Measurements from ENCODE around the gene MESP1. TPM values are rescaled to one million over a fixed set of nuclear protein-coding genes. Genes with fewer than 3 reads are reported as not detected.
A peak's percentile ranks its signal among the peaks of the same experiment; 100 is the strongest.

Gene MESP1
- total RNA-seq, 1 experiment from 2014 or later, result 6.4 TPM

DNA sequence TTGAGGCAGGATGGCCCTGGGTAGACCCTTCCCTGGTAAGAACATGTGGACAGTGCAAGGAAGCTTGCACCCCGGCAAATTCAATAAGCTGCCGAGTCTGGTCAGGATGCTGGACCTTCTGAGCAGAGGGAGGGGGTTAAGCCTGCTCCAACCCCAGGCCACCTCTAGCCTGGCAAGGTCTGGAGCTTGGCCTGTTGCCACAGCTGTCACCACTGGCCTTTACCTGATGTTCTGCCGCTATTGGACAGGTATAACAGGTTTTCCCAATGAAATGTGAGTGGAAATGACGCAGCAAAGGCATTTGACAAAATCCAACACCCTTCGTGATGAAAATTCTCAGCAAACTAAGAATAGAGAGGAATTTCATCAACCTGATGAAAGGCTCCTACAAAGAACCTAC, 699 bp upstream of the MESP1 start:
- Histone ChIP-seq H3K36me3 (ENCODE audit: control insufficient read depth, insufficient read depth, low read length) (no peaks in the 10 kb centered on the region), H3K27me3 (ENCODE audit: control insufficient read depth, insufficient read depth, low read length) (no peaks in the 10 kb centered on the region), H3K27ac (ENCODE audit: low read length) (peak overlapping the region; percentile 46; the same call in 1 of the 2 replicates), H3K9me3 (ENCODE audit: control insufficient read depth, insufficient read depth, low read depth, low read length) (no peaks in the 10 kb centered on the region), H3K4me1 (ENCODE audit: control insufficient read depth, insufficient read depth, low read length) (peaks cover 19% of the 10 kb centered on the region), H3K4me3 (ENCODE audit: low read depth in 2 of 2, low read length in 2 of 2) (no peak overlapping the region)
- ChIA-PET POLR2A (interaction anchor here (0.5 to 0.6 kb wide), 2 partner anchors 10 to 120 kb away, joined by 4 to 5 read pairs; no protein-coding TSS in a partner anchor), CTCF (interaction anchor here (0.7 kb wide), 1 partner anchor 137 kb away, joined by 3 read pairs; no protein-coding TSS in a partner anchor)
- TF ChIP-seq, protein P1, sequence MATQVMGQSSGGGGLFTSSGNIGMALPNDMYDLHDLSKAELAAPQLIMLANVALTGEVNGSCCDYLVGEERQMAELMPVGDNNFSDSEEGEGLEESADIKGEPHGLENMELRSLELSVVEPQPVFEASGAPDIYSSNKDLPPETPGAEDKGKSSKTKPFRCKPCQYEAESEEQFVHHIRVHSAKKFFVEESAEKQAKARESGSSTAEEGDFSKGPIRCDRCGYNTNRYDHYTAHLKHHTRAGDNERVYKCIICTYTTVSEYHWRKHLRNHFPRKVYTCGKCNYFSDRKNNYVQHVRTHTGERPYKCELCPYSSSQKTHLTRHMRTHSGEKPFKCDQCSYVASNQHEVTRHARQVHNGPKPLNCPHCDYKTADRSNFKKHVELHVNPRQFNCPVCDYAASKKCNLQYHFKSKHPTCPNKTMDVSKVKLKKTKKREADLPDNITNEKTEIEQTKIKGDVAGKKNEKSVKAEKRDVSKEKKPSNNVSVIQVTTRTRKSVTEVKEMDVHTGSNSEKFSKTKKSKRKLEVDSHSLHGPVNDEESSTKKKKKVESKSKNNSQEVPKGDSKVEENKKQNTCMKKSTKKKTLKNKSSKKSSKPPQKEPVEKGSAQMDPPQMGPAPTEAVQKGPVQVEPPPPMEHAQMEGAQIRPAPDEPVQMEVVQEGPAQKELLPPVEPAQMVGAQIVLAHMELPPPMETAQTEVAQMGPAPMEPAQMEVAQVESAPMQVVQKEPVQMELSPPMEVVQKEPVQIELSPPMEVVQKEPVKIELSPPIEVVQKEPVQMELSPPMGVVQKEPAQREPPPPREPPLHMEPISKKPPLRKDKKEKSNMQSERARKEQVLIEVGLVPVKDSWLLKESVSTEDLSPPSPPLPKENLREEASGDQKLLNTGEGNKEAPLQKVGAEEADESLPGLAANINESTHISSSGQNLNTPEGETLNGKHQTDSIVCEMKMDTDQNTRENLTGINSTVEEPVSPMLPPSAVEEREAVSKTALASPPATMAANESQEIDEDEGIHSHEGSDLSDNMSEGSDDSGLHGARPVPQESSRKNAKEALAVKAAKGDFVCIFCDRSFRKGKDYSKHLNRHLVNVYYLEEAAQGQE (IDR thresholded peaks at IDR 0.05; ENCODE audit: insufficient read depth in 1 of 2, low read depth in 2 of 2, low read length in 1 of 2), result no peak
- TF ChIP-seq, protein P2, sequence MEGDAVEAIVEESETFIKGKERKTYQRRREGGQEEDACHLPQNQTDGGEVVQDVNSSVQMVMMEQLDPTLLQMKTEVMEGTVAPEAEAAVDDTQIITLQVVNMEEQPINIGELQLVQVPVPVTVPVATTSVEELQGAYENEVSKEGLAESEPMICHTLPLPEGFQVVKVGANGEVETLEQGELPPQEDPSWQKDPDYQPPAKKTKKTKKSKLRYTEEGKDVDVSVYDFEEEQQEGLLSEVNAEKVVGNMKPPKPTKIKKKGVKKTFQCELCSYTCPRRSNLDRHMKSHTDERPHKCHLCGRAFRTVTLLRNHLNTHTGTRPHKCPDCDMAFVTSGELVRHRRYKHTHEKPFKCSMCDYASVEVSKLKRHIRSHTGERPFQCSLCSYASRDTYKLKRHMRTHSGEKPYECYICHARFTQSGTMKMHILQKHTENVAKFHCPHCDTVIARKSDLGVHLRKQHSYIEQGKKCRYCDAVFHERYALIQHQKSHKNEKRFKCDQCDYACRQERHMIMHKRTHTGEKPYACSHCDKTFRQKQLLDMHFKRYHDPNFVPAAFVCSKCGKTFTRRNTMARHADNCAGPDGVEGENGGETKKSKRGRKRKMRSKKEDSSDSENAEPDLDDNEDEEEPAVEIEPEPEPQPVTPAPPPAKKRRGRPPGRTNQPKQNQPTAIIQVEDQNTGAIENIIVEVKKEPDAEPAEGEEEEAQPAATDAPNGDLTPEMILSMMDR (IDR thresholded peaks at IDR 0.05), result no peak
- TF ChIP-seq POLR2AphosphoS5 (IDR thresholded peaks at IDR 0.05; ENCODE audit: low read depth, low read length), result no peak
- no peak for TF ChIP-seq TCF7L2 (IDR thresholded peaks at IDR 0.05; ENCODE audit: low read depth, low read length)
- no peak for TF ChIP-seq SIN3A (IDR thresholded peaks at IDR 0.05; ENCODE audit: borderline replicate concordance, insufficient read depth, low read depth, low read length)
- intact Hi-C loops (cut with micrococcal nuclease; ENCODE audit: unreplicated experiment), result no loop called here
- DNase-seq (ENCODE audit: low read depth, low spot score), result no peak
- in situ Hi-C loops (cut with HindIII; ENCODE audit: low pct_unique_long_range_greater_than_20kb, low sequenced_read_pairs), result loop anchor here (10.0 kb wide), 1 partner anchor 123 kb away; no protein-coding TSS in a partner anchor
- BruUV-seq (replicated peaks), result no TSS peak
- no peak for ATAC-seq

DNA sequence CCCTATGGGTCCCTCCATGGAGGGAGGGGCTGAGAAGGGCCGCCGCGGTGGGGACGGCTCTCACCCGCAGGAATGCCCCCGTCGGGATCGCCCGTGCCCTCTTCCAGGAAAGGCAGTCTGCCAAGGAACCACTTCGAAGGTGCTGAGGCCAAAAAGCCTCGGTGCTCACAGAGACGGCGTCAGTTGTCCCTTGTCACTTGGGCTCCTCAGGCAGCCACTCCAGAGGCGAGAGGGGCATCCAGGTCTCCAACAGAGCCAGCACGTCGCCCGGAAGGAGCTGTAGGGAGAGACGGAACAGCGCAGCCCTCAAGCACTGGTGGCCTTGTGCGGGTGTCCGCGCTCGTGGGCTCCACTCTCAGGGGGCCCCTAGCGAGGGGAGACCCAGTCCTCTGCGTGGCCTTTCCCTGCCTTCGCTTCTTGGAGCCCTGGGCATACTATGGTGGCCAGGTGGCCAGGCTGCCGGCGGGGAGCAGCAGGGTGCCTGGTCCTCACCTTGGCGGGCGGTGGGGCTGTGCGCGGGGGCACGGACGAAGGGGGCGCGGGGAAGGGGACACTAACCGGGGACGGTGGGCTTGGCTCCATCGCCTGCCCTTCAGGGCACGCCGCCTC, 994 bp downstream of the MESP1 start:
- intact Hi-C loops (cut with micrococcal nuclease; ENCODE audit: unreplicated experiment) (loop anchor here (10.0 kb wide), 1 partner anchor 325 kb away; no protein-coding TSS in a partner anchor), in situ Hi-C loops (cut with HindIII; ENCODE audit: low pct_unique_long_range_greater_than_20kb, low sequenced_read_pairs) (loop anchor here (10.0 kb wide), 1 partner anchor 125 kb away; no protein-coding TSS in a partner anchor)
- TF ChIP-seq, protein P1 (IDR thresholded peaks at IDR 0.05; ENCODE audit: insufficient read depth in 1 of 2, low read depth in 2 of 2, low read length in 1 of 2), result no peak
- no peak for TF ChIP-seq TCF7L2 (IDR thresholded peaks at IDR 0.05; ENCODE audit: low read depth, low read length)
- ATAC-seq (peak; percentile 25), DNase-seq (ENCODE audit: low read depth, low spot score) (no peak)
- H3K27me3 ChIP-seq (ENCODE audit: control insufficient read depth, insufficient read depth, low read length), result no peaks in the 10 kb centered on the region
- H3K9me3 ChIP-seq (ENCODE audit: control insufficient read depth, insufficient read depth, low read depth, low read length), result no peaks in the 10 kb centered on the region
- no TSS peak for BruUV-seq (replicated peaks)
- no peaks in the 10 kb centered on the region for H3K36me3 ChIP-seq (ENCODE audit: control insufficient read depth, insufficient read depth, low read length)
- peak overlapping the region; percentile 58; the same call in 1 of the 2 replicates for H3K27ac ChIP-seq (ENCODE audit: low read length)
- H3K4me3 ChIP-seq (ENCODE audit: low read depth in 2 of 2, low read length in 2 of 2), result peak overlapping the region; percentile 54 to 57
- CTCF ChIA-PET, result interaction anchor here (1.0 kb wide), 1 partner anchor 125 kb away, joined by 4 read pairs; no protein-coding TSS in a partner anchor
- H3K4me1 ChIP-seq (ENCODE audit: control insufficient read depth, insufficient read depth, low read length), result peaks cover 14% of the 10 kb centered on the region
- POLR2A ChIA-PET, result interaction anchor here (0.5 to 0.7 kb wide), 2 partner anchors 137 to 149 kb away, joined by 3 to 10 read pairs; no protein-coding TSS in a partner anchor
